ENCODE measurements around the gene RNF4.

Gene RNF4

GRCh38 chr4:2515830-2516550, 47.1 kb downstream of the RNF4 start:
- in situ Hi-C loops (cut with HindIII; ENCODE audit: low pct_ligation_motif_present, low sequenced_read_pairs): no loop called here
- Histone ChIP-seq H3K36me3 (replicated peaks) (peaks cover 41% of the 10 kb centered on the region), H3K27me3 (replicated peaks) (no peaks in the 10 kb centered on the region), H3K27ac (no peak overlapping the region), H3K4me3 (ENCODE audit: low read depth, low read length) (no peak overlapping the region)
- DNase-seq: no peak
- no peak for TF ChIP-seq CTCF (IDR thresholded peaks at IDR 0.05; ENCODE audit: low read depth, low read length, missing control alignments)

GRCh38 chr4:2516635-2517034, 47.7 kb downstream of the RNF4 start:
- H3K27me3 ChIP-seq (replicated peaks): no peaks in the 10 kb centered on the region
- H3K4me3 ChIP-seq (ENCODE audit: low read depth, low read length): no peak overlapping the region
- peaks cover 41% of the 10 kb centered on the region for H3K36me3 ChIP-seq (replicated peaks)
- TF ChIP-seq CTCF (IDR thresholded peaks at IDR 0.05; ENCODE audit: low read depth, low read length, missing control alignments): no peak
- in situ Hi-C loops (cut with HindIII; ENCODE audit: low pct_ligation_motif_present, low sequenced_read_pairs): no loop called here
- H3K27ac ChIP-seq: no peak overlapping the region
- DNase-seq: no peak

- DNase-seq: no peak
- in situ Hi-C loops (cut with HindIII; ENCODE audit: low pct_ligation_motif_present, low sequenced_read_pairs): no loop called here
- TF ChIP-seq CTCF (IDR thresholded peaks at IDR 0.05; ENCODE audit: low read depth, low read length, missing control alignments): no peak
- Histone ChIP-seq H3K27me3 (replicated peaks) (no peaks in the 10 kb centered on the region), H3K36me3 (replicated peaks) (no peaks in the 10 kb centered on the region), H3K27ac (no peak overlapping the region), H3K4me3 (ENCODE audit: low read depth, low read length) (no peak overlapping the region)
These were observed 57.7 kb downstream of the RNF4 start for GRCh38 chr4:2526559-2526958.

- Histone ChIP-seq H3K27me3 (replicated peaks) (no peaks in the 10 kb centered on the region), H3K27ac (peak overlapping the region; percentile 87), H3K36me3 (replicated peaks) (no peaks in the 10 kb centered on the region), H3K4me3 (ENCODE audit: low read depth, low read length) (peak overlapping the region; percentile 73)
- in situ Hi-C loops (cut with HindIII; ENCODE audit: low pct_ligation_motif_present, low sequenced_read_pairs): no loop called here
- no peak for DNase-seq
- no peak for TF ChIP-seq CTCF (IDR thresholded peaks at IDR 0.05; ENCODE audit: low read depth, low read length, missing control alignments)
These were observed 66.0 kb downstream of the RNF4 start for GRCh38 chr4:2534904-2535375.

- Histone ChIP-seq H3K27me3 (replicated peaks) (no peaks in the 10 kb centered on the region), H3K36me3 (replicated peaks) (no peaks in the 10 kb centered on the region), H3K27ac (peak overlapping the region; percentile 87), H3K4me3 (ENCODE audit: low read depth, low read length) (peak overlapping the region; percentile 73)
- DNase-seq: no peak
- in situ Hi-C loops (cut with HindIII; ENCODE audit: low pct_ligation_motif_present, low sequenced_read_pairs): no loop called here
- TF ChIP-seq CTCF (IDR thresholded peaks at IDR 0.05; ENCODE audit: low read depth, low read length, missing control alignments): peak; percentile 15
These were observed 66.7 kb downstream of the RNF4 start for GRCh38 chr4:2535376-2536192.
